Measurements from ENCODE around the gene CFAP77.

CFAP77 gene

DNA sequence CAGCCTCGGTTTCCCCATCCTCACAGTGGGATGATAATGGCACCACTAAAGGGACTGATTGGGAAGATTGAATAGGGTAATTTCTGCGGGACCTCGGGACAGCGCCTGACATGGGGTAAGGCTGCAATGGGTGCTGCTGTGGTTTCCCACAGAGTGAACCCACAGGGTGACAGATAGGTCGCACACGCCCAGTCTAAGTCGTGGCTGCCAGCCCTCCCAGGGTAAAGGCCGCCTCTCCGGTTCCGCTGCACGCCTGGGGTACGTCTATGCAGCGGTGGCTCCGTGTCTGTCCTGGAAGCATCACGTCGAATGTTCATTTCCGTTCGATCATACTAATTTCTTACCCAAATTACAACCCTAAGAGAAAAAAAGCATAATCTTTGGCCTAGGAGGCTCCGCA, 631 bp downstream of the CFAP77 start:
- no peak for DNase-seq

DNA sequence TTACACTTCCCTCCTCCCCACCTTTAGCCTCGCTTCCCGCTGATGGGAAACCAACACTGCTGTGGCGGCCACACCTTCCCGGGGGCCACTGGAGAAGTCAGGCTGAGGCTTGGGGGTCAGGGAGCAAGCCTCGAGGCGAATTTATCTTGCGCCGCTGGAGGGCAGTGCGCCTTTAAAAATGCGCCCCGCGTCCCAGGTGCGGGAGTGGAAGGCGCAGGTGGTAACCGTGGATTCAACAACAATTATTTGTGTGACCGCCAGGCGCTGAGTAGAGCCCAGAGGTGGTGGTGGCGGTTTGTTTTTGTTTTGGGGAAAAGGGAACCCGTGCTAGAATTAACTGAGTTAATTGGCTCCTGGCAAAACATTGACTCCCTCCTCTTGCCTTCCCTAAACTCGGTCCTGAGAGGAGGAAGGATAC, 1.1 kb downstream of the CFAP77 start:
- peak; percentile 50 for DNase-seq

GRCh38 chr9:132412089-132412488, 2.1 kb downstream of the CFAP77 start:
- DNase-seq = peak; percentile 17

DNA sequence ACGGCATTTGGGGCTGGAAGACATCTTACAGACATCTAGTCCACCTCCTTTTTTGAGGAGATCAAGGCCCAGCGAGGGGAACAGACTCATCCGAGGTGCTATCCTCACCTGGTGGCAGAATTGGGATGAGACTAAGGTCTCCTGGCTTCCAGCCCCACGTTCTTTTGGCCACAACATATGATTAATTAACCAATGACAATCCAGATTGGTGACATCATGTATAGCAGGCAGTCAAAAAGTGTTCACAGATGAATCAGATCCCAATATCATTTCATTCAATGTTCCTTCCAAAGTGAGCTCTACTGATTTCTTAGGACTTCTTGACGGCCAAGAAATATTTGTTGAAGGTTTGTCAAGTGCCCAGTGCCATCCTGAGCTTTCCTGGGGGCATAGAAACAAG, 3.9 kb downstream of the CFAP77 start:
- no peak for DNase-seq

DNA sequence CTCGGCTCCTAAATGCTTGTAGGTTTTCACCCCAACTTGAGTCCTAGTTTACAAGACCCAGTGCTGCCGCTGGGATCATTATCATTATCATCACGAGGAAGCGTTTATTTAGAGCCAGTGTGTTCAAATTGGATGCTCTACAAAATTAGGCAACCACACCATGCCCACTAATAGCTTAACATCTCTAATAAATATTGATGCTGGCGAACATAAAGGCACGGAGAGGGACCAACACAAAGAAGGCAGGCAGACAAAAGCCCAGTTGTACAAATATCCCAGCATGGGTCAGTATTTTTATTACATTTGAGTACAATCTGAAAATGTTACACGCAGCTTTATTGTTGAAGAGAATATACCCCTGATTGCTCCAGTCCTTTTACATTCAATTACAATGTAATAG, 4.7 kb downstream of the CFAP77 start:
- DNase-seq = no peak

- DNase-seq = no peak
Measured at GRCh38 chr9:132415181-132415580, 5.2 kb downstream of the CFAP77 start.

DNA sequence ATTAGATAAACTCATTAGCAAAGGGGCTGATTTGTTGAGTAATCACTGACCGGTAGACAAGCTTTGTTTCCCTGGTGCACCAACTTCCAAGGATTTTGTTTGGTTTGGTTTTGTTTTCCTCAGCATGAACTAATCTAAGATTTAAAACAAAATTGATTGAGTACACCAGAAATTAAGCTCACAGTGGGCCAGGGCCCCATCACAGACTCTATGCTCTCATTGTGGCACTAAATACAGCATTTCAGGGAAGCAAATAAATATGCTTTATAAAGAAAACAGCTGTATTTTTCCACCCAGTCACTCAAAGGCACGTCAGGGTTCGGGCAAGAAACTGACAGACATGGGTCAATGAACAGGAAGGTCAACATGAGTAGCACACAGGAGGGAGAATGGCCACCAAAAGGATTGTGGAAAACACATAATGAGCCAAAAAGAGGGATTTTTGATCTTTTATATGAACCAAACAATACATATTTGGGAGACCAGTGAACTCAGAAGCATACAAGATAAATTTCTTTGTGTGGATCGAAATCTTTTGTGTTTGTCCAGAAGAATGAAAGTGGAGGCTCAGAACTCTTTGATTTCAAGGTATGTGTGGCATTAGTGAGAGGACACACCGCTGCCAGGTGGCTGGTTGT, 8.8 kb downstream of the CFAP77 start:
- DNase-seq = no peak

- no peak for DNase-seq
Measured at GRCh38 chr9:132422574-132422973, 12.6 kb downstream of the CFAP77 start.

- DNase-seq = no peak
Measured at GRCh38 chr9:132423503-132423902, 13.5 kb downstream of the CFAP77 start.

GRCh38 chr9:132424857-132425674, 15.1 kb downstream of the CFAP77 start:
- no peak for DNase-seq

DNA sequence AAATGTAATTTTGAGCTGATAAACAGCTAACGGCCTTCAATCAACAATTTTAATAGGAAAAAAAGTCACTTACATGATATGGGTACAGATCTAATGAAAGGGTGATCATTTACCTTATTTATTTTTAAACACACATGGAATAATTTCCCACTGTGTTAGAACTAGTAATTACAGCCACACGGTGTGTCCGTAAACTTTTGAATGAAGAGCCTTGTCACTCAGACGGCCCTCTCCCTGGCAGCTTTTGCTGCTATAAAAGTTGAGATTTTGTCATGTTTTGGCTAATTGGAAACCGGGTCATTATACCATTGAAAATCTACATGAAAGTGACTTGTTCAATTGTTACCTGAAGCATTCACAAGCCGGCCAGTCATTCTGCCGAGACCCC, 15.7 kb downstream of the CFAP77 start:
- no peak for DNase-seq

DNA sequence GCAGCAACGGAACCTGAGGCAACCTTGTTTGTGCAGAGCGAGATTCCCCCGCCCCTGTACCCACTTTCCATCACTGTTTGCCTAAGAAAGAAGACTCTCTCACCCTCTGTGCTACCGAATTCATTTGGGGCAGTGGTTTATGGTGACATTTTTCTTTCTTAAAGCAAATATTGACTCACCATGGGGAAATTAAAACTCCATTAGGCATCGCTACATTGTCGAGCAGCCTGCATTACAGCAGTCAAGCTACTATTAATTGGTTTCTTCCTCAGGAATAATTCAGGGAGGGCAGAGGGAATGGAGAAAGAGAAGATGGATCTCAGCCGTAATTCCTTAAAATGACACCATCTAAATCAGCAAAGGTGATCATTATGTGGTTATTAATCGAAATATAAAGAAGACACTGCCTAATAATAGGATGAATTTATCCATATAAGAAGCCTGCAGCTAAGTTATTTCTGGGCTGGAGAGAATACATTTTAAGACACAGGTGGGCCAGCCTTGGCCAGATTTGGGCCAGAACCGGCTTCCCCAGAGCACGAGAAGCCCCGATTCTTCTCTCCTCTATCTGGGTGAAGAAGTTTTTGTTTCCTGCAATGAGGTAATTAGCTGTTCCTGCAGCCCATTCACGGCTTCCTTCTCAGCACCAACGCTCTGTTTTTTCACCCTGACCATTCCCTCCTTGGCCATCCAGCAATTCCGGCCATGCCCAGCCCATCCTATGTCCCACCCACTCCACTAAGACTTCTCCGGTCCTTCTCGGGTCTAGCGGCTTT, 16.8 kb downstream of the CFAP77 start:
- no peak for DNase-seq

GRCh38 chr9:132430998-132431397, 21.0 kb downstream of the CFAP77 start:
- no peak for DNase-seq

DNA sequence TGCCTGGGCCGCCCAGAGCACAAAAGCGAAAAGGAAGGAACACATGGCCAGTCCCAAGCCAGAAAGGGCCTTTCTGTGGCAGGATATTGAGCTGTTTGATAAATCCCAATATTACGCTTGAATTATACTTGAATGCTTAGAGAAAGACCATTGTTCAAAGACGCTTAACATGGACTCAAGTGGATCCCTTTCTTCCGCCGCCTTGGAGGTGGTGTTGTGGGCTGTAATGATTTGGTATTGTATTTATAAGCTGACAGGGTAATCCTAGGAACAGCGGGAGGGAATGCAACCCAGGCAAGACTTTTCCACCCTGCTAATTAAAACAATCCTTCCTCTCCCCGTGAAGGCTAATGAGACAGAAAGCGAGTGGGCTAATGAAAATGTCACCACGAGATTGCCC, 24.9 kb downstream of the CFAP77 start:
- DNase-seq = no peak

GRCh38 chr9:132439153-132439552, 29.1 kb downstream of the CFAP77 start:
- DNase-seq = no peak

DNA sequence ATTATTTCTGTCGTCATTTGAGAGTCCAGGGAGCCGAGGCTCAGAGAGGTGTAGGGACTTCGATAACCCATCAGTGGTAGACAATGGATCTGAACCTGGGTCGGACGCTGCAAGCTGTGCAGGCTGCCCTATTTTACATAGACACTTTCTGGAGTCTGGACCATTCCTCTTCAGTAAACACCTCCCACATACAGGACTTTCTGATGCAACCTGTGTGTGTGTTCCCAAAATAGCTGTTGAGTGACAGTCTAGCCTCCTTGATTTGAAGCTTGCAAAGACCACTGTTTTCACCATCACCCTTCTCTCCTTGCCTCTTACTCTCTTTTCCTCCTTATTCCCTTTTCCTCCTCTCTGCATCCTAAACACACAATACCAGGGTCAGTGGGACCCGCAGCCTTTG, 30.7 kb downstream of the CFAP77 start:
- DNase-seq = no peak

DNA sequence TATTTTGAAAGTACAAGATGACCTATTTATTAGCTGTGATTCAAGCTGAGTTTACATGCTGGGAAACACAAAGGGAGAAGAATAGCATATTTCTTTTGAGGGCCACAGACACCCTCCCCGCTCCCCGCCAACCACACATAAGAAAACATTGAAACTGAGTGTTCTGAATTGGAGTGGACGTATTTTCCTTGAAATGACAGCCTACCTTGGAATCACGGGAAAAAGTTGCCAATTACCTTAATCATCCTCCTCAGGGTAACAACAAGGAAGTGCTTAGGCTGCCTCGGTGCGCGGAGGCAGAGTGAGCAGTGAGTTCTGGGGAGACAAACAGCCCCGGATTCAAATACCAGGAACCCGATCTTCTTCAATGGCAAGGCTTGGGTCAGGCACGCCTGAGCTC, 31.4 kb downstream of the CFAP77 start:
- DNase-seq = no peak

GRCh38 chr9:132443951-132444607, 34.1 kb downstream of the CFAP77 start:
- DNase-seq = no peak

DNA sequence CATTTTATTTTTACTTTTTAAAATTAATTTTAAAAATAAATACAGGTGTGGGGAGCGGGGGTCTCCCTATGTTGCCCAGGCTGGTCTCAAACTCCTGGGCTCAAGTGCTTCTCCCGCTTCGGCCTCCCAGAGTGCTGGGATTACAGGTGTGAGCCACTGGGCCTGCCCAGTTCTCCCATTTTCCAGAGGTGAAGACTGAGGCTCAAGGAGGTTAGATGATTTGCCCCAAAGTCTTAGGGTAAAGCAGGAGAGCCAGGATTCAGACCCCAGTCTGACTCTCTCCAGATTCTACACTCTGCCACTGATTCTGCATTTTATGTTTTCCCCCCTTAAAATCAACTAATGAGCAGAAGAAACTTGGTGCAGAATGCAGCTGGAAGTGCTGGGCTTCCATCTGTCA, 36.9 kb downstream of the CFAP77 start:
- no peak for DNase-seq

DNA sequence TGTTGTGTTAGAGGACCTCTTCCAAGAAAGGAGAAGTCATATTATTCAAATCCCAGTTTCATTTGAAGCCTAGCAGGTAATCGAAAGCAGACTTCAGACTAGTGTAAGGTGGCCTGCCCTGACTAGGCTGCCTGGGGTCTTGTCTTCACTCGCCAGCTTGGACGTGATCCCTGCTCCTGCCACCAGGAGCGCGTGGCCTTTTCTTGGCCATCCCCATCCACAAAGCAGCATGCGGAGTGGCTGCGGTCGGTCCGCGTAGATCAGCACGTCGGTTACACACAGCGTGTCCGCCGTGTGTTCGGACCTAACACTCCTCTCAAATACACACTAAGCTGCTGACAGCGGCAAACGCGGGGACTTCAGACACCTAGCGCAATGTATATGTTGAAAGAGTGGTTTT, 37.3 kb downstream of the CFAP77 start:
- no peak for DNase-seq

GRCh38 chr9:132447902-132448301, 37.9 kb downstream of the CFAP77 start:
- DNase-seq = no peak

- no peak for DNase-seq
Measured at GRCh38 chr9:132451276-132451675, 41.3 kb downstream of the CFAP77 start.

DNA sequence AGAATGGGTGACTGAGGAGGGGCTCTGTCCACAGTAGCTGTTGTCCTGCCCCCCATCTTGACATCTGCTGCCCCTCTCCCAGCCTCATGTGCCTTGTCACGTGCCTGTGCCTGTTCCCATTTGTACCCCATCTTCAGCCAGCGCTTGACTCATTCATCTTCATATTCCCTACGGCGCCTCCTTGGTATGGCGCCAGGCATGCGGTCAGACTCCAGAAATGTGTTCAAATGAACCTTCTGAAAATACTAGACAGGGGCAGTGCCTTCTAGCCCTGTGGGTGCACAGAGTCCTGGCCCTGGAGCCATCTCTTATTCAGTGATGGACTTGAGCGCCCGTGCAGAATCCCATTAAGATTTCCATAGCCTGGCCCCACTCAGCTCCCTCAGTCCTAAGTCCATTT, 46.2 kb downstream of the CFAP77 start:
- no peak for DNase-seq

Measured in NCI-H1694 (cell line).